CD4-positive, alpha-beta T cell treated with Interleukin-17A for 4 hours (primary cell): ENCODE results near the gene UBXN10.

Experiments
- DNase-seq: peaks from one replicate; pipeline ENCODE4 v3.0.0-alpha.2; 2020; ENCODE audit warnings: mixed read lengths

The UBXN10 gene

GRCh38 chr1:20185834-20186782, at the start of gene UBXN10, which contains the start of gene PLA2G2C:
TSS of gene UBXN10 (plus strand) at chr1:20186096. CDS start at chr1:20190562, 4,466 bp downstream.
TSS of gene PLA2G2C (minus strand) at chr1:20186518. CDS start at chr1:20177363, 9,155 bp downstream.
- DNase-seq, result peak; percentile 70

GRCh38 chr1:20136249-20136648, 49.6 kb upstream of the UBXN10 start:
- no peak for DNase-seq

DNA sequence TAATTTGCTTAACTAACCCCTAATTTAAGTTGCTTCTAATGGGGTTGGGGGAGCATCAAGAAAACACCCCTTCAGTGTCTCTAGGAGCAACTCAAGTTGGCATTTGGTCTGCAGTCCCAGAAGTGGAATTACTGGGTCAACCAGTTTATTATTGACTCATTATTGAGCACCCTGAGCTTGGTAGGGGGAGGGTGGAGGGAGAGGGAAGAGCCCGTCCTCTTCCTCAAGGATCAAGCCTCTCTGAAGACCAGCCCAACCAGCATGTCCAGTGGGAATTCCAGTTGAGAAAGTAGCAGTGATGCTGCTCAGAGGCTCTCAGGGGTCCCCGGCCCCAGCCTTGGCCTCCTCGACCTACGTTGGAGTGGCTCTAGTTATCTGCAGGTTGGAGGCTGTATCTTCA, 48.8 kb upstream of the UBXN10 start:
- DNase-seq, result no peak

- DNase-seq, result no peak
Measured at GRCh38 chr1:20137604-20138003, 48.3 kb upstream of the UBXN10 start.

DNA sequence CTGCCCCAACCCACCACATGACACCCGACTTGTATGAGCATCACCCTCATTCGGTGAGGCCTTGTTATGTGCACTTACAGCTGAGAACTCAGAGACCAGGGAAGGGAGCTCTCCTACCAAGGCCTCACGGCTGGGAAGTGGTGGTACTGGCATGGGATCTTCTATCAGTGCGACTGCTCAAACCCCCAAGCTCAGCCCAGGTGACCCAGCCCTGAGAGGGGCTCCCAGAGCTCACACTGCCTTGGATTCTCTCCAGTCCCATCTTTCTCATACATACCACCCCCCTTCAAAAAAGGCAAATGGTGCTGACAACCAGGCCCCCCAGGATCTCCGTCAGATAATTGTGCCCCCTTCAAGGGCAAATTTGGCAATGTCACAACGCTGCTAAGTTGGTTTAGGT, 47.5 kb upstream of the UBXN10 start:
- no peak for DNase-seq

DNA sequence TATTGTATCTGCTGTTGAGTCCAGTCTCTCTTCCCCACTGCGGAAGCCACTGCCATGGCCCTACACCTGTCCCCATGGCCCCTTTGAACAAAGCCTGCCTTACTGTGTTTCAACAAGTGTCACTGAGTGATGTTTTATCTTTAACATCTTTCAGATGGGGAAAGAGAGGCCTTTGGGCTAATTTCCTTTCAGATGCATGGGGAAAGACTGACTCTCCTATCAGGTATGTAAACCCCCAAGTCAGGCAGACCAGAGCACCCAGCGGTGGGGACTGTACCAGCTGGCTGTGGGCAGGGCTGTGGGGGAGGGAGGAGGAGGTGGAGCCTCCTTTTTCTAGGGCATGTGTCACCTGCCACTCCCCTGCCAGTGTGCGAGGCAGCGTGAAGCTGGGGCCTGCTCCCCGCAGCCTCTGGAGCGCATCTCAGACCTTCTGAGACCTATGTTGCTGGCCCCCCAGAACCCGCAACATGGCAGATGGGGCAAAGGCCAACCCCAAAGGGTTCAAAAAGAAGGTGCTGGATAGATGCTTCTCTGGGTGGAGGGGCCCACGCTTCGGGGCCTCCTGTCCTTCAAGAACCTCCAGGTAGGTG, 46.8 kb upstream of the UBXN10 start, which contains the start of gene PLA2G2F:
Gene PLA2G2F, plus strand, starts transcription at position 363 of the 590 bp plus-strand sequence. Its CDS starts 105 bp downstream, at position 468.
- no peak for DNase-seq

DNA sequence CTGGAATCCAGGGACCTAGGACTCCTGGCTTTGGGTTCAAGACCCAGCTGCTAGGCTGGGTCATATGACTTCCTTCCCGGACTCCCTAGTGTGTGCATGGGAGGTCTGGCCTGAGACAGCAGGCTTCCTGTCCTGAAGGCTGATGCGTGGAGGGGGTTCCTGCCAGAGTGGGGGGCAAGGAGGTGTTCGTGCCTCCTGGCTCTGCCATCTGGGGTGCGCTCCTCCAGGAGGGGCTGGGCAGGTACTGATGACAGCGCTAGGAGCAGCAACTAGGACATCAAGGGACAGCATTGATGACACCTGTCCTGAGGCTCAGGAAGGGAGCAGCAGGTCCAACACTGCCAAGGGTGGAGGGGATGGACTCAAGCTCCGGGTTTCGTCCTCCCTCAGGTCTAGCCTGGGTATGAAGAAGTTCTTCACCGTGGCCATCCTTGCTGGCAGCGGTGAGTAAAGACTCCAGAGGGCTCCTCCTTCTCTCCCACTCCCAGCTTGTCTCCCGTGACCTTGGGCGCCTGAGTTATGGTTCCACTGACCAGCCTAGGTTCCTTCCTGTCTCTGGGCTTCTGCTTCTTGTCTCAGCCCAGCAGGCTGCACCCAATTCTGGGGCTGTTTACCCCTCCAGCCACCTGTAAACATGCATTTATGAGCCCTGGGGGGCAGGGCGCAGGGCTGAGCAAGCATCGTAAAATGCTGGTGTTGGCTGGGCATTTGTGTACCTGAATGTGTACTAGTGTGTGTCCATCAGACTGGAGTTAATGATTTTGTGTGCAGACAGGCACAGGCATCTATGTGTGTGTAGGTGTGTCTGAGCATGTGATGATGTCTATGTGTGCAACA, 45.9 kb upstream of the UBXN10 start:
- no peak for DNase-seq

DNA sequence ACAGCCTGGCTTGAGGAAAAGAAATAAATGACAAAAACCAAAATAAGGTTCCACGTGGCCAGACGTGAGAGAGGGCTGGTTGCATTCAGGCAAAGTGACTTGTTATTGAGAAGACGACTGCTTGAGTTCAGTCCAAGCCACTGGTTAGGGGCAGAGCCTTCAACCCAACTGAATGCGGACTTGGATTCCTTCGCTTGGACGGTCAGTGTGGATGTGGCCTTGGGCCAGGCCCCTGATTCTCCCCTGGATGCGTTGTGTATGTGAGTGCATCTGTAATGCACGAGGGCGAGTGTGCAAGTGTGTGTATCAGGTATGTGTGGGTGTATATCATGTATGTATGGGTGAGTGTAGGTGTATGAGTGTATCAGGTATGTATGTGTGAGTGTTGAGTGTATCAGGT, 44.9 kb upstream of the UBXN10 start:
- DNase-seq, result no peak

- no peak for DNase-seq
Measured at GRCh38 chr1:20141466-20141865, 44.4 kb upstream of the UBXN10 start.

- no peak for DNase-seq
Measured at GRCh38 chr1:20142001-20142710, 43.7 kb upstream of the UBXN10 start.

DNA sequence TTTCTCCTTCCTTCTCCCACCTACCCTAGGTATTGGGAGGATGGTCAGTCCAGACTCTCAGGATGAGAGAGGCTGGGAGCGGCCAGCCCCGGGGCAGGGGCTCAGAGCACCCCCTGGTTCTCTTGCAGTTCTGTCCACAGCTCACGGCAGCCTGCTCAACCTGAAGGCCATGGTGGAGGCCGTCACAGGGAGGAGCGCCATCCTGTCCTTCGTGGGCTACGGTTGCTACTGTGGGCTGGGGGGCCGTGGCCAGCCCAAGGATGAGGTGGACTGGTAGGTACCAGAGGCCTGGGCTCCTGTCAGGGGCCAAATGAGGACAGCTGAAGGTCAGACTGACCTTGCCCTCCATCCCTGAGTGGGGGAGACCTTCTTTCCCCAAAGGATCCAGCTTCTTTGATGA, 42.6 kb upstream of the UBXN10 start:
- DNase-seq, result no peak

DNA sequence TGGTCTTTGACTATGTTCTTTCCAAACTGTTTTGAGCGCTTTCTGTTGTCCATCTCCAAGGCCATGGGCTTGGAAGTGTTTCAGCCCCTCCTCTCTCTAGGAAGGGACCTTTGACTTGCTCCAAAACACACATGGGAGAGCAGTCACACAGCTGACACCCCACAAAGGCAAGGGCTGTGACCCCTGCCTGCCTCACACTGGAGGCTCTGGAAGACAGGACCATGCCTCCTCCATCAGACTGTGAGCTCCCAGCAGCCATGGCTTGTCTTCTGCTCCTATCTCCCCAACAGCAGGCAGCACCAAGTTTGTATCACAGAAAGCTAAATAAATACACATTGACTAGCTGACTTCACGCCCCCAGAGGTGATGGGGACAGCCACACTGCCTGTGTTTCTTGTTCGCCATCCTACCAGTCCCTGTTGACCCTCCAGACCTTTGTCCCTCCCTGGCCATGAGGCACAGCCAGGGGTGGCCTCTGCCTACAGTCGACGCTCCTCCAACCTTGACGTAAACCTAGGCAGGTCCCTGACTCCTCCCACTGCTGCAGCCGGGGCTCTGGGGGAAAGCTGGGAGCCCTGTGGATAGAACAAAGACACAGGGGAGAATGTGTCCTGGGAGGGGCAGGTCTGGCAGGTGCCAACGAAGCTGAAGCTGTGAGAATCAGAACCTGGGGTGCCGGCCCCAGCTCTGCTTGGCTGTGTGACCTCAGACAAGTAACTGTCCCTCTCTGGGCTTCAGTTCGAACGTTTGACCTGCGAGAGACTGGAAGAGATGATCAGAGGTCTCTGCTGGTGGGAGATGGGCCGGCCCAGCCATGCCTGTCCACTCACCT, 41.9 kb upstream of the UBXN10 start:
- DNase-seq, result no peak

DNA sequence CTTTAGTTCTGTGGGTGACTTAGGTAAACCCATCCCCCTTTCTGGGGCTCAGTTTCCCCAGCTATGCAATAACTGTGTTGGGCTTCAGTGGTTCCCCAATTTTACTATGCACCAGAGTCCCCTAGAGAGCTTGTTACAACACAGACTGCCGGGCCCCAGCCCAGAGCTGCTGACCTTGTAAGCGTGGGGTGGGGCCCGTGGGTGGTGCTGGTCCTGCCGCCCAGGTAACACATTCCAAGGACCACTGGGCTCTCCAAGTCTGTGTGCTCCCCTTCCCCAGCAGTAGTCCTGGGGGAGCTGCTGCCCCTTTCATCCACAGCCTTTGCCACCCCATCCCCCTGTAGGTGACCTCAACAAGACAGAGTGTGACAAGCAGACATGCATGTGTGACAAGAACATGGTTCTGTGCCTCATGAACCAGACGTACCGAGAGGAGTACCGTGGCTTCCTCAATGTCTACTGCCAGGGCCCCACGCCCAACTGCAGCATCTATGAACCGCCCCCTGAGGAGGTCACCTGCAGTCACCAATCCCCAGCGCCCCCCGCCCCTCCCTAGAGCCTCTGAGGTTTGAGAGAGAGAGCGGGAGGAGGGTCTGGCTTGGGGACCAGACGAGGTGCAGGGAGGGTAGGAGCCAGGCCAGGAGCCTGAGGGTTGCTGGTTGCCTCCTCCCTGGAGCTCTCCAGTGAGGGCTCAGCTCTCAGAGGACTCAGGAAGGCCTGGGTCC, 37.9 kb upstream of the UBXN10 start:
- DNase-seq, result no peak

- DNase-seq, result no peak
Measured at GRCh38 chr1:20148571-20149500, 37.1 kb upstream of the UBXN10 start.

DNA sequence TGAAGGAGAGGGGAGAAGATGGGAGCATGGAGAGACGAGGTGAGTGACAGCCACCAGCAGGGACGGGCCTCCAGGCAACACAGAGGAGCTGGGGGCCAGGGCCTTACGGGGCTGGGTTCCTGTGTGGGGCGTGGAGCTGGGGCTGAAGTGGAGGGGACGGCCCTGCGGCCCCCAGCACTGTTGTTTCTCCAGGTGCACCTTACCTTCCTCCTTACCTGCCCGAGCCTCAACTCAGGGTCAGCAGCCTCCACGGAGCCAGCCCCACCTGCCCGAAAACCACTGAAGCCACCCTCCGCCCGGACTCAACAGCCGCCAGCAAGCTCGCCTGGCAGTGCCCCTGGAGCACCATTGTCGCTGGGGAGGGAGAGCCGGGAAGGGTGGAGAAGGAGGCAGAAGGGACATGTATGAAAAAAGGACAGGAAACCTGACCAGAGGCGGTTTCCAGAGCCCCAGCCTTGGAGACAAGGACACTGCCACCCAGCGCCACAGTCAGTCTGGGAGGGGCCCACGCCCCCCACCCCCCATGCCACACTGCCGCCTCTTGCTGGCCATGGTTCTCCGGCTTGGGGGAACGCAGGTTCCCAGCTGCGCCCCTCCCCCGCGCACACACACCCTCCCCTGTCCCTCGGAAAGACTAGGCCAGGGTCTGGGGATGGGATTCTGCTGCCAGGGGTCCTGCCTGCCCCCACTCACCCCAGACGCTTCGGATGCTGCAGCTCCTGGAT, 36.1 kb upstream of the UBXN10 start:
- DNase-seq, result no peak

GRCh38 chr1:20150326-20150705, 35.6 kb upstream of the UBXN10 start:
- no peak for DNase-seq

- no peak for DNase-seq
Measured at GRCh38 chr1:20150969-20151368, 34.9 kb upstream of the UBXN10 start.

DNA sequence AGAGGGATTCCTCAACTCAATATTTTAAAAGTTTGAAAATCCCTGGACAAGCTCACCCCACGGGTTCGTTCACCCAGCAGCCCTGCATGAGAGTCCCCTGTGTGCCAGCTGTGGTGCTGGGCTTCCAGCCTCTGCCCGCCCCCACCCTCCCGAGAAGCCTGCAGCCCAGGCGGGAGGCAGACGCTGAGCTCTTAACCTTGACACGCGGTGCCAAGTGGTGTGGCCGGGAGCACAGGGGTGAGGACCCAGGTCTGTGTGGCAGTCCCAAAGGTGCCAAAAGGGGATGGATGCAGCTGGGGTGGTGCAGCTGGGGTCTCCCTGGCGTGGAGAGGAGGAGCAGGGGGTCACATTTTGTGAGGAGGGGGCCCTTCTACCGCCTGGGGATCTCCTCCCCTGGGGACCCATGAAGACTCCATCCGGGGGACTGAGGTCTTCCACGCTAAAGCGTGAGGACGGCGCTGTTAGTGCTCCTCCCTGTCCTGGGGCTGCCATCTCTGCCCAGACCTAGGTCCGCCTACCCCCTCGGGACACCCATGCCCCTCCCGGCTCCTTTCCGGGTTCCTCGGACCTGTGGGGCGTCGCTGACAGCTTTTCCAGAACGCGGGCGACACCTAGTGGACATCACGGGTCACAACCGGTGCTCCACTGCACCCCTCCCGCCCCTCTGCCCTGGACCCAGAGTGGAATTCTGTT, 33.8 kb upstream of the UBXN10 start:
- DNase-seq, result peak; percentile 88
